Osteocyte (in vitro differentiated cells): ENCODE results near the gene CPXM1. TPM values are rescaled to one million over a fixed set of nuclear protein-coding genes. Genes with fewer than 3 reads are reported as not detected.

Experiments used
- DNase-seq: peaks from one replicate; pipeline ENCODE4 v3.0.0; 2021; ENCODE audit warnings: mixed read lengths; ENCODE audit not compliant: unreplicated experiment; ENCODE audit errors: extremely low spot score
- H3K27ac Mint-ChIP-seq: one replicate; pipeline ENCODE4 v1.8.0; 2021; ENCODE audit warnings: mild to moderate bottlenecking, mixed read lengths; ENCODE audit not compliant: unreplicated experiment
- H3K27me3 Mint-ChIP-seq: one replicate; pipeline ENCODE4 v1.8.0; 2021; ENCODE audit warnings: mixed read lengths; ENCODE audit not compliant: unreplicated experiment
- H3K36me3 Mint-ChIP-seq: one replicate; pipeline ENCODE4 v1.8.0; 2021; ENCODE audit warnings: mixed read lengths; ENCODE audit not compliant: unreplicated experiment
- H3K4me1 Mint-ChIP-seq: one replicate; pipeline ENCODE4 v1.8.0; 2021; ENCODE audit warnings: mixed read lengths; ENCODE audit not compliant: unreplicated experiment
- H3K4me3 Mint-ChIP-seq: one replicate; pipeline ENCODE4 v1.8.0; 2021; ENCODE audit warnings: mild to moderate bottlenecking, moderate library complexity, mixed read lengths; ENCODE audit not compliant: unreplicated experiment
- H3K9me3 Mint-ChIP-seq: one replicate; pipeline ENCODE4 v1.8.0; 2021; ENCODE audit warnings: mixed read lengths; ENCODE audit not compliant: unreplicated experiment
- total RNA-seq: library from RNA; stranded (reverse); gene quantifications from 2 replicates; pipeline ENCODE4 v1.2.1, GENCODE V29; 2021
- TF ChIP-seq, protein P1 (sequence below): fragments of 200-600 bp; sonication (generic); IDR thresholded peaks from 2 replicates; pipeline ENCODE4 v1.5.0; 2021; ENCODE audit warnings: antibody characterized with exemption, mild to moderate bottlenecking, moderate library complexity

CPXM1 gene
- total RNA-seq, 1 donor from 2014 or later: 84.0 TPM

DNA sequence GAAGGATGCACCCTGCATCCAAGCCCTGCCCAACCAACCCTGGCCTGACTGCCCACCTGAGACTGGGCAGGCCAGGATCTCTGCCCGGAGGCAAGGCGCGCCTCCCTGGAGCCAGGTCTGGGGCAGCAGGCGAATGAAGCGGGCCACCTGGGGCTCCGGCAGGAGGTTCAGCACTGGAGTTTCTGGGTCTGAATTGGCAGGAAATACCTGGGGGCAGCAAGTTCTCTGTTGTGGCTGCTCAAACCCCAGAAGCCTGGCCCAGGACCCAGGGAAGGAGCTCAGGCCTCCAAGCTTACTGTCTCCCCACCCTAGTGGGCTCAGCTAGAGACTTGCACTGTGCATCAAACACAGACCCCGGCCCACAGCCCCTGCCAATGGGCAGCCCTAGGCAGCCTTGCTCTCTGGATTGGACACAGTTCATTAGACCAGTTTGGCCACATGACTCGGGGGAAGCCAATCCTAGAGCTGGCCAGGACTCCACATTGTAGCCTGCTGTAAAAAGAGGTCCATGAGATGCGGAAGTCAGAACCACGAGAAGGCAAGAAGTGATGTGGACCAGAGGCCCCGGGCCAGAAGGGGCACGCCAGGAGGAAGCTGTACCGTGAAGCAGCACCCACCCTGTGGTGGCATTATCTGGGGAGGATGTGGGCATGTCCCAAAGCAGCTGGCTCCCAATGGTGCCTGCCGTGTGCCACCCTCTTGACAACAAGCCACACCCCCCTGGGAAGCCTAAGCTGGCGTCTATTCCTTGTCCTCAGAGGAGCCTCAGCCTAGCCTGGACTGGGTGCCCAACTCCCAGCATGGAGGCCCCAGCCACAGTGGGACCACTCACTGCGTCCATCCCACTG lies 3.1 kb downstream of the CPXM1 start:
- peaks cover 2% of the 10 kb centered on the region for H3K36me3 Mint-ChIP-seq
- no peak for DNase-seq
- H3K27ac Mint-ChIP-seq: no peak overlapping the region
- H3K4me1 Mint-ChIP-seq: peaks cover 26% of the 10 kb centered on the region
- TF ChIP-seq, protein P1, sequence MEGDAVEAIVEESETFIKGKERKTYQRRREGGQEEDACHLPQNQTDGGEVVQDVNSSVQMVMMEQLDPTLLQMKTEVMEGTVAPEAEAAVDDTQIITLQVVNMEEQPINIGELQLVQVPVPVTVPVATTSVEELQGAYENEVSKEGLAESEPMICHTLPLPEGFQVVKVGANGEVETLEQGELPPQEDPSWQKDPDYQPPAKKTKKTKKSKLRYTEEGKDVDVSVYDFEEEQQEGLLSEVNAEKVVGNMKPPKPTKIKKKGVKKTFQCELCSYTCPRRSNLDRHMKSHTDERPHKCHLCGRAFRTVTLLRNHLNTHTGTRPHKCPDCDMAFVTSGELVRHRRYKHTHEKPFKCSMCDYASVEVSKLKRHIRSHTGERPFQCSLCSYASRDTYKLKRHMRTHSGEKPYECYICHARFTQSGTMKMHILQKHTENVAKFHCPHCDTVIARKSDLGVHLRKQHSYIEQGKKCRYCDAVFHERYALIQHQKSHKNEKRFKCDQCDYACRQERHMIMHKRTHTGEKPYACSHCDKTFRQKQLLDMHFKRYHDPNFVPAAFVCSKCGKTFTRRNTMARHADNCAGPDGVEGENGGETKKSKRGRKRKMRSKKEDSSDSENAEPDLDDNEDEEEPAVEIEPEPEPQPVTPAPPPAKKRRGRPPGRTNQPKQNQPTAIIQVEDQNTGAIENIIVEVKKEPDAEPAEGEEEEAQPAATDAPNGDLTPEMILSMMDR: no peak
- peaks cover 3% of the 10 kb centered on the region for H3K27me3 Mint-ChIP-seq
- H3K9me3 Mint-ChIP-seq: no peaks in the 10 kb centered on the region
- no peak overlapping the region for H3K4me3 Mint-ChIP-seq

DNA sequence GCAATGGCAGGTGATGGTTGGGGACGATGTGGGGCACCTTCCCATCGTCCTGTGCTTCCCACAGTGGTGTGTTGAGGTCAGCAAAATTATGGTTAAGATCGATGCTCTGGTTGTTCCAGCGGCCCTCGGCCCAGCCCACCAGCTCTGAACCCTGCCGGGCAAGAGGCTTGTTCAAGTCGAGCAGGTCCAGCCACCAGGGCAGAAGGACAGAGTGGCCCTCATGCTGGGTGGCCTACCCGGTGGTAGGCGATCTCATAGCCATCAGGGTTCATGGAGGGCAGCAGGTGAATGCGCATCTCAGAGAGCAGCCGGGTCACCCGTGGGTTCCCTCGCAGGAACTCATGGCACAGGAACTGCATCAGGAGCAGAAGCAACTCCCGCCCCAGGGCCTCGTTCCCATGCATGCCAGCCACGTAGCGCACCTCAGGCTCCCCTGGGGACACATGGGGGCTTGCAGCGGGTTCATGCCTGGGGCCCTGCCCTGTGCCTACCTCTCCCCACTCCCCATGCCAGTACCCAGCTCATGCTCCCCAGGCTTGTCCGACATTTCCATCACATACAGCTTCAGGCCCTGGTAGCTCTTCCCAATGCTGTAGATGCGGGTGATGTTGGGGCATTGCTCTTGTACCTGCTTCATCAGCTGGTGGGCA lies 4.3 kb downstream of the CPXM1 start:
- H3K4me3 Mint-ChIP-seq: no peak overlapping the region
- DNase-seq: no peak
- TF ChIP-seq, protein P1: no peak
- peaks cover 2% of the 10 kb centered on the region for H3K36me3 Mint-ChIP-seq
- H3K27me3 Mint-ChIP-seq: peaks cover 6% of the 10 kb centered on the region
- H3K27ac Mint-ChIP-seq: no peak overlapping the region
- peaks cover 21% of the 10 kb centered on the region for H3K4me1 Mint-ChIP-seq
- no peaks in the 10 kb centered on the region for H3K9me3 Mint-ChIP-seq

DNA sequence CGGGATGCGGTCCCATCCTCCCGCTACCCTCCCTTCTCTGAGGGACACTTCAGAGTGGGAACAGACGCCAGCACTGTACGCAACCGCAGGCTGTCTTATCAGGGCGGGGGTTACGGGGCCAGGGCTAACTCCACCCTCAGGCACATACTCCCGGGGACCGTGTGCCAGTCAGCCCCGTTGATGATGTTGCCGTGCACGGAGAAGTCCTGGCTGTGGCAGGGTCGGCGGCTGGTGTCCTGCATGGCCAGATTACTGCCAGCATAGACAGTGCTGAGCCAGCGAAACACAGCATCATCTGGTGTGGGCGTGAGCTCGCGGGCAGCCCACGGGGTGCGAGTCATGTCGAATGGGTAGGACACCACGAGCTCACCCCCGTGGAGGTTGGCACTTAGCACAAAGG lies 5.0 kb downstream of the CPXM1 start:
- no peak for DNase-seq
- TF ChIP-seq, protein P1: no peak
- H3K27ac Mint-ChIP-seq: no peak overlapping the region
- H3K9me3 Mint-ChIP-seq: no peaks in the 10 kb centered on the region
- peaks cover 15% of the 10 kb centered on the region for H3K4me1 Mint-ChIP-seq
- peaks cover 2% of the 10 kb centered on the region for H3K36me3 Mint-ChIP-seq
- no peak overlapping the region for H3K4me3 Mint-ChIP-seq
- peaks cover 9% of the 10 kb centered on the region for H3K27me3 Mint-ChIP-seq

DNA sequence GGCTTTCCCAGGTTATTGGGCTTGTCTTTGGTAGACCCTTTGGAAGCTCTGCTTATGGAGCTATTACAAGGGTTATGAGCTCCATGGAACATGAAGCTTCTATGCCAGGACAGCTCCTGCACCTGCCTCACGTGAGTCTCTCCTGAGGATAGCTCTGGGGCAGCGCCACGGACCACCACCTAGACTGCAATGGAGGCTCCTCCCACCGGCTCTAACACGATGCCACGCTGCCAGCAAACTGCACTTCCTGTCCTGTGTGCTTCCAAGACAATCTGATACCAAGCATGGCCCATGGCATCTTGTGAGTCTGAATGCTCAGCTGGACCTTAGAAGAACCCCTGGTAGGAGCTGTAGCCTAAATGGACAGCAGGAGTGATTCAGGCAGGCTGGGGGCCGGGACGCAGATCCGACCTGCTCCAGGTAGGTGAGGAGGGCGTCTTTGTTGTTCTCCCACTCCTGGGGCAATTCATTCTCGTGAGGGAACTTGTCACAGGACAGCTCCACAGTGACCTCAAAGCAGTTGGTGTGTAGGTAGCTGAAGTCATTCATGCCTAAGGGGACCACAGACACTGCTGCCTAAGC lies 5.5 kb downstream of the CPXM1 start:
- no peaks in the 10 kb centered on the region for H3K9me3 Mint-ChIP-seq
- TF ChIP-seq, protein P1: no peak
- peaks cover 2% of the 10 kb centered on the region for H3K36me3 Mint-ChIP-seq
- no peak for DNase-seq
- no peak overlapping the region for H3K4me3 Mint-ChIP-seq
- H3K4me1 Mint-ChIP-seq: peaks cover 13% of the 10 kb centered on the region
- H3K27ac Mint-ChIP-seq: no peak overlapping the region
- H3K27me3 Mint-ChIP-seq: peaks cover 11% of the 10 kb centered on the region

DNA sequence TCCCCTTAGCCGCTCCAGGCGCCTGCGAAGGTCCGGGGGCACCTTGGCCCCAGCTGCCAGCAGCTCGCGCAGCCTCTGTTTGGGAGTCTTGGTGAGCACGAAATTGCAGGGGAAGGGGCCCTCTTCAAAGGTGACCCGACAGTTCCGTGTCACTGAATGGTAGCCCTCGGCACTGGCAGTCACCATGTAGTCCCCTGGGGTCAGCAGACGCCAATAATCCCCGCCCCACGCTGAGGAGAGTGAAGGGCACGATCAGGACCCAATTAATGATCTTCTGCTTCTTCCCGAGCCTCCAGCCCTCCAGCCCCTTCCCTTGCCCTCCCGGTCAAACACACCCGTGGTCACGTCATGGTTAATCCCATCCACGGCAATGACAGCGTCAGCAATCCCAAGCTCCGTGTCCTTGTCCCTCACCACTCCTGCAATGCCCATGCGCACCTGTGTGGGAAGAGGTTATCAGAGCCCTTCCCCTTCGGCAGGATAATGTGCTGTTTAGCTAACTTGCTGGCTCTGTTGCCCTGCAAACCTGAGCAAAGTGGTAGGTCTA lies 6.2 kb downstream of the CPXM1 start:
- DNase-seq: no peak
- TF ChIP-seq, protein P1: no peak
- Mint-ChIP-seq H3K27ac (no peak overlapping the region), H3K4me1 (peaks cover 6% of the 10 kb centered on the region), H3K4me3 (no peak overlapping the region), H3K9me3 (no peaks in the 10 kb centered on the region), H3K36me3 (peaks cover 2% of the 10 kb centered on the region), H3K27me3 (peaks cover 16% of the 10 kb centered on the region)
